ENCODE results near the gene IL2RA.
"Not testable (repeated sequence)": the region's sequence is repeated elsewhere in the genome, so short reads cannot be mapped to it uniquely, and the experiment has no call there.

The IL2RA gene

GRCh38 chr10:6056411-6057135 lies 5.6 kb downstream of the IL2RA start:
- no peak for DNase-seq

GRCh38 chr10:6055929-6056328 lies 6.2 kb downstream of the IL2RA start:
- no peak for DNase-seq

DNA sequence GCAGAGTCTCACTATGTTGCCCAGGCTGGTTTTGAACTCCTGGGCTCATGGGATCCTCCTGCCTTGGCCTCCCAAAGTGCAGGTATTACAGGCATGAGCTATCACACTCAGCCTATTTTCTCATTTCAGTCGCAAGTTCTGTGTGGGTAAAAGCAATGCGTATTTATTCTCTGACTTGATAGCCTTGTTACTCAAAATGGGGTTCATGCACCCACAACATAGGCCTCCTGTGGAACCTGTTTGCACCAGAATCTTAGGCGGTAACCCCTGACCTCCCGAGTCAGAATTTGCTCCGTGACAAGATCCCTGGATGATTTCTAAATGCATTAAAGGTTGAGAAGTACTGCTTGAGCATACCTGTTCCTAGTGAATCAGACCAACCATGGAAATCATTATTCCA lies 7.3 kb downstream of the IL2RA start:
- no peak for DNase-seq

DNA sequence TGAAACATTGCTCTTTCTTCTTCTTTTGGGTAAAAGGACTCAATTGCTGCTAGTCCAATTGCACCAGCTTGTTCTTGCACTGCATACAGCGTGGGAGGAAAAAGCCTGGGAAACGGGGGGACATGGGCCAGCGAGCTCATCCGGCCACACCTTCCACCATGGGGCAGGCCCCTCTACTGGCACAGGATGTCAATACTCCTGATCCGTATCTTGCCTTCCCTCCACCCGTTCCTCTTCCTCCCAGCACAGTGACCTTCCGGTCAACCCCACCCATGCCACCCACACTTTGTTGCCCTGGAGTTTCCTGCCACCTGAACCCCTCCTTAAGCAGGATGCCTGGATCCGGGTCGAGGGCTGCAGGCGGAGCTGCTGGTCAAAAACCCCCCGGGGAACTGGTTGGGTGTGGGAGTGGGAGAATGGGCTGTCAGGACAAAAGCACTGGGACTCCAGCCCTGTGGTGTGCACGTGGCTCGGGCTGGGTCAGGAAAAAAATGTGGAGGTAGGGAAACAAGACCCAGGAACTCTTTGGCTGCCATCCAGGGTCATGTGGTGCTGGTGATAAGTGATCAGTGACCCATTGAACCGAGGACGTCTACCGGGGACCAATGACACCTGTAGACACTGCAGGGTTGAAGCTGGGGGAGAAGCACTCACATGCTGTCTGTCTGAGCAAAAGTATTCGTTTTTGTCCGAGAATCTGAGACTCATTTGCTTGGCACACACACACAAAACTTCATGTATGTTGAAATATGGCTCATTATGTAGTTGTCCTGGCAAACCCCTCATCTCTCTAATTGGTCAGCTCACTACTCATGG lies 8.1 kb downstream of the IL2RA start:
- DNase-seq, result no peak

GRCh38 chr10:6053303-6053702 lies 8.9 kb downstream of the IL2RA start:
- no peak for DNase-seq

- no peak for DNase-seq
Measured at GRCh38 chr10:6052247-6053221, 9.6 kb downstream of the IL2RA start.

DNA sequence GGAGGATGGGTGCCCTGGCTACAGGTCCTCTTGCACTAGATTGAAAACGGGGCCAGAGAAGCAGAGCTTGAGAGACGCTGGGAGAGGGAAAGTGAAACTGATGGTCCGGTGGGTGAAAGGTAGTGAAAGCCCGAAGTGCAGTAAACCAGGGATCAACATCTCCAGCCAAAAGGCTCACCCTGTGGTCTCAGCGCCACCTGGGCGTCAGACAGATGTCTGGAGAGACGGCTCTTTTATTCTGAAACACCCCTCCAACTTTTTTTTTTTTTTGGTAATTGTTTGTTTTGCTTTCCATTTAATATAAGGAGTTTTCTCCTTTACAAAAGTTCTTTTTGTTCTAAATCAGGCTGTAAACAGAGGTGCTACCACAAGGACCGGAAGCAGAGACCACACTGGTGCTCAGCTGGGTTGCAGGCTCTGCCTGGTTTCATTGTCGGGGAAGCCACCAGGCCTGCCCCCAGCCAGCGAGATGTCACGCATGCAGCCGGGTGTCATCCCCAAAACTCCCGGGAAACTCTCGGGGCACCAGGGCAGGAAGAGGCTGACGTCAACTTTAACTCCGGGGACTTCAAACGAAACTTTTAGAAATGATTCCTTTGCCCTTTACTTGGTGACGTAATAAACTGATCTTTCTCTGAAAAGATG lies 11.2 kb downstream of the IL2RA start:
- no peak for DNase-seq

DNA sequence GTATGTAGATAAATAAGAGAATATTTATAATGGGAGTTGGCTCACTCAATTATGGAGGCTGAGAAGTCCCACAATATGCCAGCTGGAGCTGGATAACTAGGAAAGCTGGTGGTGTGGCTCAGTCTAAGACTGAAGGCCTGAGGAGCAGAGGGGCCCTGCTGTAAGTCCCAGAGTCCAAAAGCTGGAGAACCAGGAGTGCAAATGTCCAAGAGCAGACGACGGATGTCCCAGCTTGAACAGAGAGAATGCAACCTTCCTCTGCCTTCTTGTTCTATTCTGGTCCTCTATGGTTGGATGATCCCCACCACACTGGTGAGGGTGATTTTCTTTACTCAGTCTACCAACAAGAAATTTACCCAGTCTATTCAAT lies 13.2 kb downstream of the IL2RA start:
- no peak for DNase-seq

GRCh38 chr10:6048281-6049030 lies 13.7 kb downstream of the IL2RA start:
- no peak for DNase-seq

DNA sequence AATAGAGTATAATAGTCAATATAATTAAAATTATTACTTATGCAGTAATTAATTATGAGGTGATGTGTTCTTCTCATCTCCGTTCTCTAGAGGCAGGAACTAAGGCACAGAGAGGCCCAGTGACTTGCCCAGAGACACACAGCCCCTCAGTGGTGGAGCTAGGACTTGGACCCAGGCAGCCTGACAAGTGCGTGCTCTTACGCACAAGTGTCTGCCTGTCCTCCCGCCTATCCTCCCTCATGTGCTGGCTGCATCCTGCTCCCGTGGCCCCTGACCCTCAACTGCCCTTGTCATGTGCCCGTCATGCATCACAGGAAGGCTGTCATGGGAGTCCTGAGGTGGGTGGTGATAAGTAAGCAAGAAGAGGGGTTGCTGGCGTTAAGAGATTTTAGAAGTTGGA lies 14.3 kb downstream of the IL2RA start:
- DNase-seq, result no peak

- DNase-seq, result no peak
Measured at GRCh38 chr10:6046773-6047611, 15.2 kb downstream of the IL2RA start.

DNA sequence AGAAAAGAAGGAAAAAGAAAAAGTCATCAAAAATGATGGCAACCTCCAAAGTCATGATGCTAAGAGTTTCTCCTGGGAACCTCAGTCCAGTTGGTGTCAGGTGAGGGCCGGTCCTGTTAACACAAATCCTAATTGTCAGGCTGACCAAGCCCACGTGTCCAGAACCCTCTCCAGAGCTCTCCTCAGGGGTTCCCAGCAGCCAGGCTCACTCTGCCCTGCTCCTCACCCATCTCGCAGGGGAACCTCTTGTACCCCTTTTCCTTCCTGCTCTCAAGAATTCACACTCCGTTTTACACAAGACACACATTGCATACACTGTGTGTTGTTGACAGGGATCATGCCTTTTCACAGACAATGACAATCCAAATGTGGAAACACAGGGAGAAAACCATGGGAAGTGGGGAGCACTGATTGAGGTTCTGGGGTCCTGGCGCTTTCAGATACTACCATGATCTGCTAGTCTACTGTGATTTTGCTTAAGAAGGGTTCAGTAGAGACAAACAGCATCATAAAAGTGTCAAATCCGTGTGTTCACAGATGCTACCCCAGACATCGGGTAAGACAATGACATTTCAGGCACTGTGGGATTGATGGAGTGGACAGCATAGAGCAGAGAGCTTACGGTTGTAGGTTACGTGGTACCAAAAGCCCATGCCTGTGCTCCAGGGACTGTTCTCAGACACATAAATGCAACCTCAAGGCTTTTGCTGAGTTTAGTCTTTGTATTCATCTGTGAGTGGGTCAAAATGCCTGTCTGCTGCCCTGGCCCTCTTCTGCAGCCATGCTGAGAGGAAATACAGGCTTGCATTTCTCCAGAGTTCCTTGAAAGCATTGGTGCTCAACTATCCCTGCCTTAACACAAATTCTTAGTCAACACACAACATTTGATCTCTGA lies 16.0 kb downstream of the IL2RA start:
- no peak for DNase-seq

GRCh38 chr10:6045314-6045848 lies 16.8 kb downstream of the IL2RA start:
- no peak for DNase-seq

GRCh38 chr10:6044751-6045313 lies 17.3 kb downstream of the IL2RA start:
- no peak for DNase-seq

DNA sequence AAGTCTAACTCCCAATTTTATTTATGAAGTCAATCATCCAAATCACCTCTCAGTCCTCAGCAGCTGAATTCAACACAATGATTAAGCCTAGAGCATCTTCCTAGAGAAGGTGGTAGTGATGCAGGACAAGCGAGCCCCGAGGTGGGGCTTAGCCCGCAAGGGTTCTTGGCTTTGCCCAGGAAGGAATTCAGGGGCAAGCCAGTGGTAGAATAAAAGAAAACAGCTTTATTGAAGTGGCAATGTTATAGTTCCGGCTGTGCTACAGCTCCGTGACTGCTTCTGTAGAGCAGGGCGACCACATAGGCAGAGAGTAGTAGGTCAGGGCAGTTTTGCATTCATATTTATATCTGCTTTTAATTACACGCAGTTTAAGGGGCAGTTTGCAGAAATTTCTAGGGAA lies 18.1 kb downstream of the IL2RA start:
- DNase-seq, result no peak

GRCh38 chr10:6043377-6043776 lies 18.8 kb downstream of the IL2RA start:
- not testable (repeated sequence) for DNase-seq

DNA sequence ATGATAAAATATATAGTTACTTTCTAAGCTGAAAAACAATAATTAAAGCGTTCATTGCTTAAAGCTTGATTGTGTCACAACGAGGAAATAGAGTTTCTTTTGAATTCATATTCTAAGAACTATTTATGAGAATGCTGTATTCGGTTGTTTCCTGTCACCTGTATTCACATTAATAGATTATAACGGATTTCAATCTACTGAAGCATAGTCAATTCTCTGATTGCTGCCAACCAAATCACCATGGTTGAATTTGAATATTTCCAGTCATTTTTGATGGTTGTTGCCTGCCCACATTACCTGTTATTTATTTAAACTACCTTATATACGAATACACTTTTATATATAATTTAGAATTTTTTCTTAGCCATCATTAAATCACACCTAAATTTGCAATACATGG lies 22.0 kb downstream of the IL2RA start:
- no peak for DNase-seq

DNA sequence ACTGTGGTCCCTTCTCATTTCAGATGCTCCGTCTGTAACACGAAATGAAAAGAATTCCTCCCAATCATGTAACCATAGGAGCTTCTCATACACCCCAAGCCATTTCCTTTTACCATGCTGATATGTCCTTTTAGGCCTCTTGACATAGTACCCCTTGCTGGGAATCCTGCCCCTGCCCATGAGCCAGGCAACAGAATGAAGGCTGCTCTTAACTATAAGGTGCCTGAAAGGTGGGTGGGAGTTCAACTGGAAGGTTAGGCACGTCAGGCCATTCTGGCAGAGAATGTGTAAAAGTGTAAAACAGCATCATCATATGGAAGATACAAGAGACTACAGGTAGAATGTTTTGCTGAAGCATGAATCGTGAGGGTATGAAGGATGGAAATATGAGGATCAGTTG lies 22.5 kb downstream of the IL2RA start:
- no peak for DNase-seq

- no peak for DNase-seq
Measured at GRCh38 chr10:6038071-6038631, 24.0 kb downstream of the IL2RA start.
